ENCODE data around the gene TEX36. TPM values are rescaled to one million over a fixed set of nuclear protein-coding genes. Genes with fewer than 3 reads are reported as not detected.

The TEX36 gene
- polyA plus RNA-seq, 1 experiment = not detected

GRCh38 chr10:125608474-125608873, 74.5 kb downstream of the TEX36 start:
- POLR2A ChIA-PET = no interaction called here
- Histone ChIP-seq H3K27ac (ENCODE audit: low read depth, low read length) (no peak overlapping the region), H3K9me3 (ENCODE audit: control insufficient read depth, insufficient read depth, low read length) (no peaks in the 10 kb centered on the region), H3K4me3 (ENCODE audit: low read depth, low read length) (no peak overlapping the region), H3K27me3 (ENCODE audit: control insufficient read depth, insufficient read depth, low read length) (no peaks in the 10 kb centered on the region)
- no peak for TF ChIP-seq CTCF (IDR thresholded peaks at IDR 0.05; ENCODE audit: low read depth, low read length)
- DNase-seq (ENCODE audit: low read depth, low spot score) = no peak
- CTCF ChIA-PET = no interaction called here

- Histone ChIP-seq H3K27me3 (ENCODE audit: control insufficient read depth, insufficient read depth, low read length) (no peaks in the 10 kb centered on the region), H3K9me3 (ENCODE audit: control insufficient read depth, insufficient read depth, low read length) (no peaks in the 10 kb centered on the region), H3K4me3 (ENCODE audit: low read depth, low read length) (no peak overlapping the region), H3K27ac (ENCODE audit: low read depth, low read length) (no peak overlapping the region)
- DNase-seq (ENCODE audit: low read depth, low spot score) = no peak
- ChIA-PET POLR2A (no interaction called here), CTCF (no interaction called here)
- TF ChIP-seq CTCF (IDR thresholded peaks at IDR 0.05; ENCODE audit: low read depth, low read length) = no peak
Observed at GRCh38 chr10:125607689-125608290, 75.2 kb downstream of the TEX36 start.

- ChIA-PET CTCF (no interaction called here), POLR2A (no interaction called here)
- Histone ChIP-seq H3K4me3 (ENCODE audit: low read depth, low read length) (no peak overlapping the region), H3K27ac (ENCODE audit: low read depth, low read length) (no peak overlapping the region), H3K27me3 (ENCODE audit: control insufficient read depth, insufficient read depth, low read length) (no peaks in the 10 kb centered on the region), H3K9me3 (ENCODE audit: control insufficient read depth, insufficient read depth, low read length) (no peaks in the 10 kb centered on the region)
- no peak for TF ChIP-seq CTCF (IDR thresholded peaks at IDR 0.05; ENCODE audit: low read depth, low read length)
- DNase-seq (ENCODE audit: low read depth, low spot score) = no peak
Observed at GRCh38 chr10:125606414-125607010, 76.5 kb downstream of the TEX36 start.

Other genes with a start within 250 kb of the TEX36 start
- gene EDRF1, start 36.5 kb upstream of the TEX36 start, polyA plus RNA-seq (2011; rRNA removed) = 18.8 and 27.4 TPM in 2 replicates
- gene MMP21, start 92.7 kb upstream of the TEX36 start, polyA plus RNA-seq (2011; rRNA removed) = 0.07 TPM in 1 of 2 replicates, not detected in the other
- gene UROS, start 140.1 kb upstream of the TEX36 start, polyA plus RNA-seq (2011; rRNA removed) = 61.1 and 65.9 TPM in 2 replicates
- gene BCCIP, start 140.4 kb upstream of the TEX36 start, polyA plus RNA-seq (2011; rRNA removed) = 43.8 and 63.8 TPM in 2 replicates
- 24.2 and 30.8 TPM in 2 replicates for gene DHX32, start 198.1 kb upstream of the TEX36 start, polyA plus RNA-seq (2011; rRNA removed)
- 2.8 and 4.0 TPM in 2 replicates for gene FANK1, start 213.4 kb upstream of the TEX36 start, polyA plus RNA-seq (2011; rRNA removed)

Data from AG04450 (cell line).